Suprapubic skin (tissue), 4 donors: ENCODE data around the gene PIGN. TPM values are rescaled to one million over a fixed set of nuclear protein-coding genes. Genes with fewer than 3 reads are reported as not detected.

Experiments
- DNase-seq, 2 donors: peaks; one replicate each; pipeline ENCODE4 v3.0.0-alpha.2; 2019; ENCODE audit warnings: low spot score in 2 of 2
- H3K27ac ChIP-seq: fragments of 200-600 bp; sonication (generic); one replicate; pipeline ENCODE4 v1.5.1; 2019
- H3K27me3 ChIP-seq: fragments of 200-600 bp; sonication (generic); one replicate; pipeline ENCODE4 v1.5.1; 2019
- H3K36me3 ChIP-seq: fragments of 200-600 bp; sonication (generic); one replicate; pipeline ENCODE4 v1.5.1; 2019
- H3K4me1 ChIP-seq: fragments of 200-600 bp; sonication (generic); one replicate; pipeline ENCODE4 v1.5.1; 2019
- H3K4me3 ChIP-seq: fragments of 200-600 bp; sonication (generic); one replicate; pipeline ENCODE4 v1.5.1; 2019; ENCODE audit warnings: mild to moderate bottlenecking
- H3K9me3 ChIP-seq: fragments of 200-600 bp; sonication (generic); one replicate; pipeline ENCODE4 v1.5.1; 2019
- EP300 ChIP-seq: sonication (generic); formaldehyde crosslinking; IDR thresholded peaks from one replicate; pipeline ENCODE4 v1.6.1; 2017; ENCODE audit warnings: antibody characterized with exemption
- POLR2A ChIP-seq, 2 donors: fragments of 450-650 bp; IDR thresholded peaks; one replicate each; pipeline ENCODE4 v1.6.1; 2017; ENCODE audit warnings: antibody characterized with exemption in 2 of 2, mild to moderate bottlenecking in 2 of 2, moderate library complexity in 2 of 2
- POLR2AphosphoS5 ChIP-seq, 3 donors: sonication (generic); formaldehyde crosslinking; IDR thresholded peaks; one replicate each; pipeline ENCODE4 v1.6.1; 2017; ENCODE audit warnings: antibody characterized with exemption in 3 of 3
- WGBS: methylation state at CpG from one replicate; pipeline ENCODE4 v1.1.5; 2018; 5-methylcytosine and 5-hydroxymethylcytosine counted together
- total RNA-seq, 4 donors: library from RNA; depleted of rRNA; stranded (reverse); fragments of >200 nt; gene quantifications; one replicate each; pipeline ENCODE4 v1.1.0, GENCODE V29; 2016
- TF ChIP-seq, protein P1 (sequence below), 2 donors: fragments of 200-600 bp in 1 of 2; fragments of 450-650 bp in 1 of 2; sonication (generic) in 1 of 2; IDR thresholded peaks; one replicate each; pipeline ENCODE4 v1.5.1; 2016 to 2019; ENCODE audit warnings: antibody characterized with exemption in 2 of 2, mild to moderate bottlenecking in 1 of 2, moderate library complexity in 1 of 2

PIGN gene
- total RNA-seq, 4 donors from 2014 or later = 28.7 to 72.4 (median 36.8) TPM

- Histone ChIP-seq H3K27me3 (no peaks in the 10 kb centered on the region), H3K4me3 (no peak overlapping the region), H3K9me3 (no peaks in the 10 kb centered on the region), H3K36me3 (no peaks in the 10 kb centered on the region), H3K27ac (no peak overlapping the region), H3K4me1 (no peaks in the 10 kb centered on the region)
- no peak for DNase-seq
- 95% methylated on average over 5 of the region's 5 CpGs for WGBS
- TF ChIP-seq POLR2AphosphoS5 (IDR thresholded peaks at IDR 0.05) (no peak), EP300 (no peak), POLR2A (IDR thresholded peaks at IDR 0.05) (no peak)
- TF ChIP-seq, protein P1, sequence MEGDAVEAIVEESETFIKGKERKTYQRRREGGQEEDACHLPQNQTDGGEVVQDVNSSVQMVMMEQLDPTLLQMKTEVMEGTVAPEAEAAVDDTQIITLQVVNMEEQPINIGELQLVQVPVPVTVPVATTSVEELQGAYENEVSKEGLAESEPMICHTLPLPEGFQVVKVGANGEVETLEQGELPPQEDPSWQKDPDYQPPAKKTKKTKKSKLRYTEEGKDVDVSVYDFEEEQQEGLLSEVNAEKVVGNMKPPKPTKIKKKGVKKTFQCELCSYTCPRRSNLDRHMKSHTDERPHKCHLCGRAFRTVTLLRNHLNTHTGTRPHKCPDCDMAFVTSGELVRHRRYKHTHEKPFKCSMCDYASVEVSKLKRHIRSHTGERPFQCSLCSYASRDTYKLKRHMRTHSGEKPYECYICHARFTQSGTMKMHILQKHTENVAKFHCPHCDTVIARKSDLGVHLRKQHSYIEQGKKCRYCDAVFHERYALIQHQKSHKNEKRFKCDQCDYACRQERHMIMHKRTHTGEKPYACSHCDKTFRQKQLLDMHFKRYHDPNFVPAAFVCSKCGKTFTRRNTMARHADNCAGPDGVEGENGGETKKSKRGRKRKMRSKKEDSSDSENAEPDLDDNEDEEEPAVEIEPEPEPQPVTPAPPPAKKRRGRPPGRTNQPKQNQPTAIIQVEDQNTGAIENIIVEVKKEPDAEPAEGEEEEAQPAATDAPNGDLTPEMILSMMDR (IDR thresholded peaks at IDR 0.05) = no peak
Measured at GRCh38 chr18:62066102-62066818, 120.6 kb downstream of the PIGN start.

- no peak for DNase-seq
- 0% methylated on average over 1 of the region's 1 CpG for WGBS
- H3K4me1 ChIP-seq = no peaks in the 10 kb centered on the region
- no peaks in the 10 kb centered on the region for H3K9me3 ChIP-seq
- no peak overlapping the region for H3K4me3 ChIP-seq
- H3K36me3 ChIP-seq = peaks cover 5% of the 10 kb centered on the region
- no peaks in the 10 kb centered on the region for H3K27me3 ChIP-seq
- TF ChIP-seq, protein P1 (IDR thresholded peaks at IDR 0.05) = no peak
- TF ChIP-seq EP300 (no peak), POLR2AphosphoS5 (IDR thresholded peaks at IDR 0.05) (no peak), POLR2A (IDR thresholded peaks at IDR 0.05) (no peak)
- no peak overlapping the region for H3K27ac ChIP-seq
Measured at GRCh38 chr18:62064361-62064760, 122.5 kb downstream of the PIGN start.

DNA sequence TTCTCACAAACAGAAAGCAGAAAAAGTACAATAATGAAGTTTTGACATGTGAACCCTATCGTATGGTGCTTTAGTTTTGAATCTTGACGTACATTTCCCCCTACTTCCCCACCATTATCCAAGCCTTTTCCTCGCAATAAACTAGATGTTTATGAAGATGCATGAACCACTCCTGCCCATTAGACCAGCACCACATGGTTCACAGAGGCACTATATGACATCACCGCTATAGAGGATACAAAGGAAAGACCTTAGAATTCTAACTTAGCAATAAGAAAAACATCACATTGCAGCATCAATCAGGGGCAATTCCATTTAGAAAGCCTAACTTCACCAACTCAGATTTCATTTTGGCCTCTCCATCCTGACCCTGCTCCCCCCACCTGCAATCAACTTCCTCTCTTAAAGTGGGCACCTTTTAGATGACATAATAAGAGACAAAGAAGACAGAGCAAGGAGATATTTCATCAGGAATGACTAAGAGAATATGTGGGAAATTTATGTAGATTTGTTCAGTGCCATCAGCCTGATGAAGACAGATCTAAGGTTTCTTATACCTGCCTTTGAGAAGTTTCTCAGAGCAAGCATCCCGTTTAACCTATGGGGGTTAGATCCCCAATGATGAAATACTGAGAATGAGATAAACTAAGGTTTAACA lies 124.9 kb downstream of the PIGN start:
- H3K4me3 ChIP-seq = no peak overlapping the region

GRCh38 chr18:62060820-62061219 lies 126.0 kb downstream of the PIGN start:
- H3K36me3 ChIP-seq = peaks cover 8% of the 10 kb centered on the region
- H3K27ac ChIP-seq = no peak overlapping the region
- no peaks in the 10 kb centered on the region for H3K4me1 ChIP-seq
- H3K4me3 ChIP-seq = no peak overlapping the region
- DNase-seq = no peak
- no peaks in the 10 kb centered on the region for H3K9me3 ChIP-seq
- TF ChIP-seq EP300 = no peak
- TF ChIP-seq, protein P1 (IDR thresholded peaks at IDR 0.05) = no peak
- no peak for TF ChIP-seq POLR2AphosphoS5 (IDR thresholded peaks at IDR 0.05)
- no peak for TF ChIP-seq POLR2A (IDR thresholded peaks at IDR 0.05)
- H3K27me3 ChIP-seq = no peaks in the 10 kb centered on the region
- 75% methylated on average over 2 of the region's 2 CpGs for WGBS

More for the DNA sequence above, 124.9 kb downstream of the PIGN start:
- Histone ChIP-seq H3K36me3 (peaks cover 8% of the 10 kb centered on the region), H3K4me1 (no peaks in the 10 kb centered on the region), H3K27me3 (no peaks in the 10 kb centered on the region), H3K27ac (no peak overlapping the region), H3K9me3 (no peaks in the 10 kb centered on the region)
- TF ChIP-seq POLR2A (IDR thresholded peaks at IDR 0.05) (no peak), EP300 (no peak), POLR2AphosphoS5 (IDR thresholded peaks at IDR 0.05) (no peak)
- TF ChIP-seq, protein P1 (IDR thresholded peaks at IDR 0.05) = no peak
- DNase-seq = no peak
- WGBS = 76% methylated on average over 5 of the region's 5 CpGs

- no peak for DNase-seq
- WGBS = 97% methylated on average over 2 of the region's 2 CpGs
Measured at GRCh38 chr18:62054929-62055498, 131.8 kb downstream of the PIGN start.

More at GRCh38 chr18:62054929-62055498, 131.8 kb downstream of the PIGN start:
- no peaks in the 10 kb centered on the region for H3K27me3 ChIP-seq
- H3K27ac ChIP-seq = no peak overlapping the region
- H3K4me1 ChIP-seq = no peaks in the 10 kb centered on the region
- peaks cover 6% of the 10 kb centered on the region for H3K36me3 ChIP-seq
- no peaks in the 10 kb centered on the region for H3K9me3 ChIP-seq
- TF ChIP-seq POLR2A (IDR thresholded peaks at IDR 0.05) (no peak), POLR2AphosphoS5 (IDR thresholded peaks at IDR 0.05) (no peak), EP300 (no peak)
- TF ChIP-seq, protein P1 (IDR thresholded peaks at IDR 0.05) = no peak
- H3K4me3 ChIP-seq = no peak overlapping the region
